ENCODE measurements around the gene ZNF385A. TPM values are rescaled to one million over a fixed set of nuclear protein-coding genes. Genes with fewer than 3 reads are reported as not detected.

ZNF385A gene
- total RNA-seq, 4 donors from 2014 or later = 3.3 to 21.0 (median 18.3) TPM

DNA sequence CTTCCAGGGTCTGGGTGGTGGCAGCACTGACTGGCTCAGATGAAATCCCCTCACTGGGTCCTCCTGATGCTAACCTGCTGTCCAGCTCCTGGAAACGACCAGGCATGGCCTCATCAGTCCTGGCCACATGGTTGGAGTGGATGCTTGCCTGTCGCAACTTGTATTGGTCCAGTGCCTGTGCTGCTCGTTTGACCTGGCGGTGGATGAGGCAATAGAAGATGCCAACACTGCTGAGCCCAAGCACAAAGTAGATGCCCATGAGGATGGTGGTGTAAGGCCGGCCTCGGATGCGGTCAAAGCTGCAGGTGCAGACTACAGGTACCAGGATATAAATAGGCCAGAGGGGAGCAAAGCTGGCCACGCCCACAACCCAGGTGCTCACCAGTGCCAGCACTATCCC is 21.5 kb downstream of the ZNF385A start:
- in situ Hi-C loops (cut with MboI; ENCODE audit: low sequenced_read_pairs in 4 of 4) = loop anchor here (5.0 to 25.0 kb wide), 4 partner anchors 138 to 376 kb away; partner anchors contain the start of genes HOXC10 (in 2 of the 4), HOXC8 (in 2 of the 4) and HOXC9 (in 2 of the 4)
- no peaks in the 10 kb centered on the region for H3K9me3 ChIP-seq
- no peak overlapping the region for H3K4me3 ChIP-seq
- no peak for ATAC-seq
- H3K4me1 ChIP-seq = peaks cover 12 to 14% of the 10 kb centered on the region in 2 donors
- H3K36me3 ChIP-seq = no peaks in the 10 kb centered on the region
- no peak for TF ChIP-seq POLR2A (IDR thresholded peaks at IDR 0.05)
- TF ChIP-seq, protein P1, sequence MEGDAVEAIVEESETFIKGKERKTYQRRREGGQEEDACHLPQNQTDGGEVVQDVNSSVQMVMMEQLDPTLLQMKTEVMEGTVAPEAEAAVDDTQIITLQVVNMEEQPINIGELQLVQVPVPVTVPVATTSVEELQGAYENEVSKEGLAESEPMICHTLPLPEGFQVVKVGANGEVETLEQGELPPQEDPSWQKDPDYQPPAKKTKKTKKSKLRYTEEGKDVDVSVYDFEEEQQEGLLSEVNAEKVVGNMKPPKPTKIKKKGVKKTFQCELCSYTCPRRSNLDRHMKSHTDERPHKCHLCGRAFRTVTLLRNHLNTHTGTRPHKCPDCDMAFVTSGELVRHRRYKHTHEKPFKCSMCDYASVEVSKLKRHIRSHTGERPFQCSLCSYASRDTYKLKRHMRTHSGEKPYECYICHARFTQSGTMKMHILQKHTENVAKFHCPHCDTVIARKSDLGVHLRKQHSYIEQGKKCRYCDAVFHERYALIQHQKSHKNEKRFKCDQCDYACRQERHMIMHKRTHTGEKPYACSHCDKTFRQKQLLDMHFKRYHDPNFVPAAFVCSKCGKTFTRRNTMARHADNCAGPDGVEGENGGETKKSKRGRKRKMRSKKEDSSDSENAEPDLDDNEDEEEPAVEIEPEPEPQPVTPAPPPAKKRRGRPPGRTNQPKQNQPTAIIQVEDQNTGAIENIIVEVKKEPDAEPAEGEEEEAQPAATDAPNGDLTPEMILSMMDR (IDR thresholded peaks at IDR 0.05 in 4 of 5, conservative IDR thresholded peaks at IDR 0.05 in 1 of 5) = no peak
- DNase-seq = no peak
- no peaks in the 10 kb centered on the region for H3K27me3 ChIP-seq
- no peak overlapping the region for H3K27ac ChIP-seq
- intact Hi-C loops (cut with DNase I; ENCODE audit: low total_unique reads) = loop anchor here (5.0 kb wide), 1 partner anchor 36 kb away; the partner anchor contains the start of gene COPZ1

DNA sequence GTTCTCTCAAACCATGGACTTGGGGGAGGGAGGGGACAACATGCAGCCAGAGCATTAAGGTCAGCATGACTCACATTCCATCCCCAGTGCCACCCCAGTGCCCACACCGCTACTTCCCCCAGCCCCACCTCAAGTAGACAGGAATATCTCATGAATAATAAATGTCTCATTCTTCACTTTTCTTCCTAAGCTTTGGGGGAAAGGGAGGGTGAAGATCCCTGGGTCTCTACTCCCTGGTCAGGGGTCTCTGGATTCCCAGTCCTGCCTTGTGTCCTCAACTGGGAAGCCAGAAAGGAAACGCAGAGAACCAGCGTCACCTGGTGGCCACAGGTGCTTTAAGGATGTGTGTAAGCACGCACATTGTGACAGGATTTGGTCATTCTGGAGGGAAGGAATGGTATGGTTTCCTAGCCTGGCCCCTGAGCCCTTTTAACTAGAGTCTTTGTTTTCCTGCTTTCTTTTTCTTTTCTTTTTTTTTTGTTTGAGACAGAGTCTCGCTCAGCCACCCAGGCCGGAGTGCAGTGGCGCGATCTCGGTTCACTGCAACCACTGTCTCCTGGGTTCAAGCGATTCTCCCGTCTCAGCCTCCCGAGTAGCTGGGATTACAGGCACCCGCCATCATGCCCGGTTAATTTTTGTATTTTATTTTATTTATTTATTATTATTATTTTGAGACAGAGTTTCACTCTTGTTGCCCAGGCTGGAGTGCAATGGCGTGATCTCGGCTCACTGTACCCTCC is 23.6 kb downstream of the ZNF385A start:
- ATAC-seq = no peak
- peaks cover 12 to 18% of the 10 kb centered on the region in 2 donors for H3K4me1 ChIP-seq

DNA sequence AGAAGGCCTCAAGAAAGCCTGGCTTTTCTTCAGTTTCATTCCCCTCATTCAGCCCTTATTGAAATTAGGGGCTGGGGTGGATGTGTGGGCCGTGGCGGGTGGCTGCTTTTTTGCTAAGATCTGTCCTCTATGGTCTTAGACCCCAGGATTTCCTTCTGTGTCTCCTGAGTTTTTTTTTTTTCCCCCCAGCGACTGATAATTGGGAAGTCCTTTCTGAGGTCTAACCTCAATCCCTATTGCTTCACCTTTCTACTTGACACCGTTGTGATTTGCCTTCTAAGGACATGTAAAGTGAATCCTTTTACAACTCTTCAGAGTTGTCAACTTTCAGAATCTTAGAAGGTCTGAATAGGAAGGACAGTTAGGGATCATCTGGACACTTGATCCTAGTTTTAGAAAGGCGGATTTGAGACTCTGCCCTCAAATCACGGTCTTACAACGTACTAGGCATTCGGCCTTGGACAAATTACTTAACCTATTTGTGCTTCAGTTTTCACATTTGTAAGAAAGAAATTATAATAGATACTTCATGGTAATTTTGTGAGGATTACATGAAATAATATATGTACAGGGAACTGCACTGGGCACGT is 24.7 kb downstream of the ZNF385A start:
- H3K9me3 ChIP-seq = no peaks in the 10 kb centered on the region
- H3K36me3 ChIP-seq = no peaks in the 10 kb centered on the region
- intact Hi-C loops (cut with DNase I; ENCODE audit: low total_unique reads) (loop anchor here (2.0 to 10.0 kb wide), 6 partner anchors 33 to 1365 kb away; partner anchors contain the start of genes CBX5, CD63, COPZ1 and HNRNPA1), in situ Hi-C loops (cut with MboI; ENCODE audit: low sequenced_read_pairs in 4 of 4) (loop anchor here (5.0 to 25.0 kb wide), 4 partner anchors 135 to 373 kb away; partner anchors contain the start of genes HOXC10 (in 2 of the 4), HOXC8 (in 2 of the 4) and HOXC9 (in 2 of the 4))
- DNase-seq (no peak), ATAC-seq (no peak)
- H3K4me1 ChIP-seq = peaks cover 12 to 18% of the 10 kb centered on the region in 2 donors
- no peaks in the 10 kb centered on the region for H3K27me3 ChIP-seq
- peak overlapping the region; percentile 88 to 94 (median 89) for H3K27ac ChIP-seq
- no peak for TF ChIP-seq POLR2A (IDR thresholded peaks at IDR 0.05)
- TF ChIP-seq, protein P1 (IDR thresholded peaks at IDR 0.05 in 4 of 5, conservative IDR thresholded peaks at IDR 0.05 in 1 of 5) = no peak
- H3K4me3 ChIP-seq = peak overlapping the region; percentile 56 to 83 (median 70)

More for the DNA sequence above, 23.6 kb downstream of the ZNF385A start:
- no peaks in the 10 kb centered on the region for H3K27me3 ChIP-seq
- intact Hi-C loops (cut with DNase I; ENCODE audit: low total_unique reads) = loop anchor here (1.0 to 5.0 kb wide), 3 partner anchors 34 to 140 kb away; partner anchors contain the start of gene COPZ1
- TF ChIP-seq, protein P1 (IDR thresholded peaks at IDR 0.05 in 4 of 5, conservative IDR thresholded peaks at IDR 0.05 in 1 of 5) = peak; percentile 71 to 80 (median 77)
- no peak for TF ChIP-seq POLR2A (IDR thresholded peaks at IDR 0.05)
- peak in 1 of 2 donors; percentile 71 for DNase-seq
- no peaks in the 10 kb centered on the region for H3K9me3 ChIP-seq
- no peaks in the 10 kb centered on the region for H3K36me3 ChIP-seq
- H3K4me3 ChIP-seq = no peak overlapping the region
- in situ Hi-C loops (cut with MboI; ENCODE audit: low sequenced_read_pairs in 4 of 4) = loop anchor here (5.0 to 25.0 kb wide), 4 partner anchors 136 to 374 kb away; partner anchors contain the start of genes HOXC10 (in 2 of the 4), HOXC8 (in 2 of the 4) and HOXC9 (in 2 of the 4)
- peak overlapping the region; percentile 88 to 94 (median 89) for H3K27ac ChIP-seq

- no peaks in the 10 kb centered on the region for H3K27me3 ChIP-seq
- TF ChIP-seq, protein P1 (IDR thresholded peaks at IDR 0.05 in 4 of 5, conservative IDR thresholded peaks at IDR 0.05 in 1 of 5) = peak in 1 of 5 experiments; percentile 9
- TF ChIP-seq POLR2A (IDR thresholded peaks at IDR 0.05) = peak; percentile 52 to 72
- intact Hi-C loops (cut with DNase I; ENCODE audit: low total_unique reads) = loop anchor here (2.0 to 10.0 kb wide), 4 partner anchors 70 to 1366 kb away; partner anchors contain the start of genes CBX5, CD63, HNRNPA1 and HOXC10
- in situ Hi-C loops (cut with MboI; ENCODE audit: low sequenced_read_pairs in 4 of 4) = loop anchor here (25.0 kb wide), 2 partner anchors 347 to 372 kb away; partner anchors contain the start of genes HOXC10 (in 2 of the 4), HOXC8 (in 2 of the 4) and HOXC9 (in 2 of the 4)
- peaks cover 12 to 18% of the 10 kb centered on the region in 2 donors for H3K4me1 ChIP-seq
- DNase-seq = peak; percentile 98 to 99
- H3K36me3 ChIP-seq = no peaks in the 10 kb centered on the region
- no peaks in the 10 kb centered on the region for H3K9me3 ChIP-seq
- peak overlapping the region; percentile 88 to 94 (median 89) for H3K27ac ChIP-seq
- H3K4me3 ChIP-seq = peak overlapping the region; percentile 69 to 86 (median 76)
- ATAC-seq = peak; percentile 97 to 98
Measured at GRCh38 chr12:54358945-54359761, 25.4 kb downstream of the ZNF385A start.
